Loucy (cell line): Measurements from ENCODE around the gene HCFC1.

Experiments used
- H2AFZ ChIP-seq: fragments of 200-600 bp; sonication (generic); 2 replicates; pipeline ENCODE4 v1.6.0; 2016; ENCODE audit warnings: antibody characterized with exemption, mild to moderate bottlenecking, low read length, moderate library complexity
- H3F3A ChIP-seq: fragments of 200-600 bp; 2 replicates; pipeline ENCODE4 v1.6.0; 2016; ENCODE audit warnings: antibody characterized with exemption, low read depth, mild to moderate bottlenecking
- H3K27me3 ChIP-seq: fragments of 200-600 bp; sonication (generic); 2 replicates; pipeline ENCODE4 v1.6.1; 2014; ENCODE audit warnings: low read length, mild to moderate bottlenecking; ENCODE audit not compliant: insufficient read depth, poor library complexity, severe bottlenecking
- H3K36me3 ChIP-seq: fragments of 200-600 bp; sonication (generic); 2 replicates; pipeline ENCODE4 v1.6.1; 2016; ENCODE audit warnings: low read length; ENCODE audit not compliant: insufficient read depth
- H3K4me1 ChIP-seq: fragments of 200-600 bp; sonication (generic); 2 replicates; pipeline ENCODE4 v1.5.1; 2014; ENCODE audit warnings: low read length, mild to moderate bottlenecking; ENCODE audit not compliant: insufficient read depth, poor library complexity, severe bottlenecking
- H3K4me2 ChIP-seq: fragments of 200-600 bp; sonication (generic); 2 replicates; pipeline ENCODE4 v1.6.0; 2014; ENCODE audit warnings: antibody characterized with exemption, low read length, low read depth, mild to moderate bottlenecking; ENCODE audit not compliant: poor library complexity, severe bottlenecking
- H3K4me3 ChIP-seq: fragments of 200-600 bp; sonication (generic); 2 replicates; pipeline ENCODE4 v1.5.1; 2014; ENCODE audit warnings: low read length, mild to moderate bottlenecking, mixed read lengths; ENCODE audit not compliant: poor library complexity, severe bottlenecking
- H3K79me2 ChIP-seq: fragments of 200-600 bp; sonication (generic); 2 replicates; pipeline ENCODE4 v1.6.1; 2014; ENCODE audit warnings: low read length; ENCODE audit not compliant: insufficient read depth
- H3K9ac ChIP-seq: fragments of 200-600 bp; sonication (generic); 2 replicates; pipeline ENCODE4 v1.6.0; 2014; ENCODE audit warnings: mild to moderate bottlenecking, low read depth, low read length, moderate library complexity; ENCODE audit not compliant: poor library complexity, severe bottlenecking
- H3K9me2 ChIP-seq: fragments of 200-600 bp; sonication (generic); replicated peaks from 2 replicates; pipeline ENCODE4 v1.6.1; 2016; ENCODE audit warnings: low read depth, low read length, mixed read lengths
- H3K9me3 ChIP-seq: fragments of 200-600 bp; sonication (generic); 2 replicates; pipeline ENCODE4 v1.6.1; 2014; ENCODE audit warnings: mild to moderate bottlenecking, antibody characterized with exemption, low read length, low read depth; ENCODE audit not compliant: insufficient read depth
- H4K20me1 ChIP-seq: fragments of 200-600 bp; sonication (generic); 2 replicates; pipeline ENCODE4 v1.6.0; 2014; ENCODE audit warnings: antibody characterized with exemption, low read length, mild to moderate bottlenecking; ENCODE audit not compliant: insufficient read depth, poor library complexity, severe bottlenecking
- EZH2phosphoT487 ChIP-seq: fragments of 200-600 bp; IDR thresholded peaks from 2 replicates; pipeline ENCODE4 v1.6.1; 2018; ENCODE audit warnings: antibody characterized with exemption, mild to moderate bottlenecking, moderate library complexity, borderline replicate concordance
- TF ChIP-seq, protein P1 (sequence below): fragments of 200-600 bp; sonication (generic); conservative IDR thresholded peaks from 2 replicates; pipeline ENCODE4 v1.5.1; 2014; ENCODE audit warnings: mild to moderate bottlenecking, antibody characterized with exemption, low read length

Gene HCFC1

DNA sequence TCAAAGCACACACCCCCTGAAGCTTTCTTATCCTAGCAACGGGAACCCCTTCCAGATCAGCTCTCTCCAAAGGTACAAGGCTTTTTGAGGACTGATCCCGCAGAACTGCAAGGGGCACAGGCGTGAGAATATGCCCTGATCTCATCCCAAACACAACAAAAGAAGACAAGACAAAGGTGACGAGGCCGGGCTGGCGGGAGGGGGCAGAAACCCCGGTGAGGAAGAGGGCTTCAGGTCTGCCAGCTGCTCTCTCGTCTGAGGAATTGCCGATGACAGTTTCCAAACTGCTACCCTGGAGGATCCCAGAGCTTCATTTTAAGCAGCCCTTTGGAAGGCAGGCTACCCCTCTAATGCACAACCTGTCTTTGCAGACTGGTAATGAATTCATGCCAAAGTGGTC is 3.4 kb downstream of the HCFC1 start:
- Histone ChIP-seq H3K9ac (peak overlapping the region; percentile 100), H4K20me1 (peaks cover 67% of the 10 kb centered on the region), H2AFZ (no peak overlapping the region), H3K9me2 (no peaks in the 10 kb centered on the region), H3K79me2 (peaks cover 81% of the 10 kb centered on the region), H3K4me2 (peak overlapping the region; percentile 97), H3K4me3 (peak overlapping the region; percentile 96), H3K27me3 (peaks cover 6% of the 10 kb centered on the region), H3K9me3 (no peaks in the 10 kb centered on the region), H3K36me3 (peaks cover 13% of the 10 kb centered on the region; the same call in 1 of the 2 replicates), H3F3A (peaks cover 10% of the 10 kb centered on the region; the same call in 1 of the 2 replicates), H3K4me1 (peaks cover 15% of the 10 kb centered on the region)
- no peak for TF ChIP-seq EZH2phosphoT487
- TF ChIP-seq, protein P1, sequence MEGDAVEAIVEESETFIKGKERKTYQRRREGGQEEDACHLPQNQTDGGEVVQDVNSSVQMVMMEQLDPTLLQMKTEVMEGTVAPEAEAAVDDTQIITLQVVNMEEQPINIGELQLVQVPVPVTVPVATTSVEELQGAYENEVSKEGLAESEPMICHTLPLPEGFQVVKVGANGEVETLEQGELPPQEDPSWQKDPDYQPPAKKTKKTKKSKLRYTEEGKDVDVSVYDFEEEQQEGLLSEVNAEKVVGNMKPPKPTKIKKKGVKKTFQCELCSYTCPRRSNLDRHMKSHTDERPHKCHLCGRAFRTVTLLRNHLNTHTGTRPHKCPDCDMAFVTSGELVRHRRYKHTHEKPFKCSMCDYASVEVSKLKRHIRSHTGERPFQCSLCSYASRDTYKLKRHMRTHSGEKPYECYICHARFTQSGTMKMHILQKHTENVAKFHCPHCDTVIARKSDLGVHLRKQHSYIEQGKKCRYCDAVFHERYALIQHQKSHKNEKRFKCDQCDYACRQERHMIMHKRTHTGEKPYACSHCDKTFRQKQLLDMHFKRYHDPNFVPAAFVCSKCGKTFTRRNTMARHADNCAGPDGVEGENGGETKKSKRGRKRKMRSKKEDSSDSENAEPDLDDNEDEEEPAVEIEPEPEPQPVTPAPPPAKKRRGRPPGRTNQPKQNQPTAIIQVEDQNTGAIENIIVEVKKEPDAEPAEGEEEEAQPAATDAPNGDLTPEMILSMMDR, result no peak

DNA sequence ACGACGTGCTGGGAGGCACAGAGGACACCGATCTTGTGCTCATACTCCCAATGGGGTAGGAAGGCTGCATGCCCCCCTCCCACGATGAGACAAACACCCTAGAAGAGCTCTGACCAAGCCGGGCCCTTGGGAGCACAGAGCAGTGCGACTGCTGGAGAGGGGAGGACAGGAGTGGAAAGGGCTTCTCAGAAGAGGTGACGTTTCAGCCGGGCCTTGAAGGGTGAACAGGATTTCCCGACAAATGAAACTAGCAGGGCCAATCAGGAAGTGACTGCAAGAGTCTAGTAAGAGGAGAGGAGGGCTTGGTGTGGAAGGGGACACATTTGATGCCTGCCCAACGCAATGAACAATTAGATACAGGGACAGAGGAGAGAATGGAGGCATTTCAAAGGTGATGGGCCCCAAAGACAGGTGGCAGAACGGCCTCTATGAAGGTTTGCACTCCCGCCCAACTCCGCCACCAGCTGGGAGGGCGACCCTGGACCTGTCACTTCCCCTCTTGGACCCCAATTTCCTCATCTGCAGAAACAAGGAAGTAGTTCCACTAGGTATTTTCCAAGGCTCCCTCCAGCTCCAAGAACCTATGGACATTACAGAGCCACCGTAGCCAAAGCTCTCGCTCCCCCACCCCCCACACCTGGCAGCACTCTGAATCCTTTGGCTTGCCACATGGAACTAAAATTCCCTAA is 3.9 kb downstream of the HCFC1 start:
- peaks cover 85% of the 10 kb centered on the region for H3K79me2 ChIP-seq
- H3K4me3 ChIP-seq, result peak overlapping the region; percentile 96
- peaks cover 12% of the 10 kb centered on the region for H3K4me1 ChIP-seq
- H3F3A ChIP-seq, result peaks cover 5% of the 10 kb centered on the region; the same call in 1 of the 2 replicates
- H3K9me3 ChIP-seq, result no peaks in the 10 kb centered on the region
- peaks cover 69% of the 10 kb centered on the region for H4K20me1 ChIP-seq
- TF ChIP-seq, protein P1, result no peak
- H3K27me3 ChIP-seq, result peaks cover 6% of the 10 kb centered on the region
- H3K9ac ChIP-seq, result peak overlapping the region; percentile 100
- H3K36me3 ChIP-seq, result peaks cover 19% of the 10 kb centered on the region; the same call in 1 of the 2 replicates
- no peak overlapping the region for H2AFZ ChIP-seq
- peak overlapping the region; percentile 97 for H3K4me2 ChIP-seq
- H3K9me2 ChIP-seq, result no peaks in the 10 kb centered on the region

DNA sequence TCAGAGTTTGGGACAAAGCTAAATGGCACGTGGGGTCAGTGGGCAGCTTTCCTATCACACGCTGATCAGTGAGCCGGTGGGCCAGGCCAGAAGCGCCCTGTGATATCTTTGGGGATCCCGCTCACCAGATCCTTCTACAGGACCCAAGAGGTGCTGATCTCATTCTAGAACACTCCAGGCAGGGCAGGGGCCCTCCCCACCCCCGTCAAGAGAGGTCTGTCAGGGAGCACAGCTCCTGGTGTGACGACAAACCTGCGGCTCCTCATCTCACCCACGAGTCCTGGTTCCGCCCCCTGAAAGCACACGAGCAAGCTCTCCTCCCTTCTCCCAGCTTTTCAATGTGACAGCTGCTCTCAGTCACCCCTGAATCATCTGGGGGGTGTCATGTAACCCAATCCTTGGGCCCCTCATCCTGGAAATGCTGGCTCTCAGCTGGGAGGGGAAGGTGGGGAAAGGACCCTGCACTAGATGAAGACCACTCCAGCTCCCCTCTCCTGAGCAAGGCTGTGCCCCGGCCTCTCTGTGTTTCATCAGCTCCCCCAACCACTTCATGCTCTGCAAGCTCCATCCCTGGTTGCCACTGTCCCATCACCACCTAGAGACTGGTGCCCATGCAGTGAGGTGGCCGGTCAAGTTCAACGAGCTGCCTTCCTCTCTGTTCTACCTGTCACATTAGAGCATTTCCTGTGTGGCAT is 4.6 kb downstream of the HCFC1 start:
- H4K20me1 ChIP-seq, result peaks cover 70% of the 10 kb centered on the region
- H3K27me3 ChIP-seq, result peaks cover 6% of the 10 kb centered on the region
- H3K36me3 ChIP-seq, result peaks cover 26% of the 10 kb centered on the region; the same call in 1 of the 2 replicates
- H3K4me2 ChIP-seq, result peak overlapping the region; percentile 97
- H3K9me2 ChIP-seq, result no peaks in the 10 kb centered on the region
- no peak overlapping the region for H2AFZ ChIP-seq
- peak overlapping the region; percentile 100 for H3K9ac ChIP-seq
- no peaks in the 10 kb centered on the region for H3K9me3 ChIP-seq
- H3K79me2 ChIP-seq, result peaks cover 92% of the 10 kb centered on the region
- H3F3A ChIP-seq, result peaks cover 5% of the 10 kb centered on the region; the same call in 1 of the 2 replicates
- H3K4me1 ChIP-seq, result peaks cover 12% of the 10 kb centered on the region
- peak overlapping the region; percentile 96 for H3K4me3 ChIP-seq
- TF ChIP-seq, protein P1, result no peak
- TF ChIP-seq EZH2phosphoT487, result no peak
